OCI-LY7 (cell line): ENCODE results near the gene PRIM1. TPM values are rescaled to one million over a fixed set of nuclear protein-coding genes. Genes with fewer than 3 reads are reported as not detected.

ENCODE experiments used
- BruUV-seq: library from RNA; stranded (reverse); fragments of 400-500 nt; replicated peaks from 2 replicates; lab custom pipeline; 2021; lab: Mats Ljungman, UMichigan
- CTCF ChIA-PET: fragments of 300-600 bp; sonication (Branson Sonifier 250); formaldehyde crosslinking; loops from one replicate; lab custom pipeline; 2022; ENCODE audit warnings: antibody characterized with exemption; ENCODE audit not compliant: unreplicated experiment; lab: Charles Lee
- POLR2A ChIA-PET: fragments of 300-600 bp; sonication (Branson Sonifier 250); formaldehyde crosslinking; loops from one replicate; lab custom pipeline; 2022; ENCODE audit warnings: antibody characterized with exemption; lab: Charles Lee
- DNase-seq: peaks from one replicate; pipeline ENCODE4 v3.0.0-alpha.2; 2015; ENCODE audit warnings: low spot score
- H2AFZ ChIP-seq: fragments of 200-600 bp; sonication (generic), shearing (Covaris generic); 2 replicates; pipeline ENCODE4 v1.6.1; 2014; ENCODE audit warnings: mild to moderate bottlenecking, antibody characterized with exemption, low read length, moderate library complexity
- H3K27ac ChIP-seq: fragments of 200-600 bp; sonication (generic); 2 replicates; pipeline ENCODE4 v1.5.1; 2014; ENCODE audit warnings: mixed run types, low read depth, mild to moderate bottlenecking, moderate library complexity, low read length, inconsistent platforms; ENCODE audit not compliant: poor library complexity, severe bottlenecking
- H3K36me3 ChIP-seq: fragments of 200-600 bp; sonication (generic); 2 replicates; pipeline ENCODE4 v1.6.1; 2014; ENCODE audit warnings: mild to moderate bottlenecking, antibody characterized with exemption, low read length, moderate library complexity, mixed read lengths; ENCODE audit not compliant: insufficient read depth
- H3K4me1 ChIP-seq: fragments of 200-600 bp; sonication (generic); 2 replicates; pipeline ENCODE4 v1.5.1; 2014; ENCODE audit warnings: mild to moderate bottlenecking, low read length; ENCODE audit not compliant: insufficient read depth, poor library complexity, severe bottlenecking
- H3K4me2 ChIP-seq: fragments of 200-600 bp; sonication (generic); 2 replicates; pipeline ENCODE4 v1.6.1; 2014; ENCODE audit warnings: mild to moderate bottlenecking, low read length
- H3K4me3 ChIP-seq: fragments of 200-600 bp; sonication (generic); 2 replicates; pipeline ENCODE4 v1.5.1; 2014; ENCODE audit warnings: mild to moderate bottlenecking, low read depth, low read length; ENCODE audit not compliant: poor library complexity, severe bottlenecking
- H3K79me2 ChIP-seq: fragments of 200-600 bp; sonication (generic); 2 replicates; pipeline ENCODE4 v1.6.1; 2016; ENCODE audit warnings: low read depth, mild to moderate bottlenecking, low read length, moderate library complexity, mixed read lengths; ENCODE audit not compliant: insufficient read depth
- H3K9me2 ChIP-seq: fragments of 200-600 bp; sonication (generic); 2 replicates; pipeline ENCODE4 v1.6.1; 2016; ENCODE audit warnings: mild to moderate bottlenecking, low read length, mixed read lengths; ENCODE audit not compliant: insufficient read depth
- H3K9me3 ChIP-seq: fragments of 200-600 bp; sonication (generic); 2 replicates; pipeline ENCODE4 v1.6.1; 2014; ENCODE audit warnings: mild to moderate bottlenecking, mixed run types, low read length, mixed read lengths
- H4K20me1 ChIP-seq: fragments of 200-600 bp; sonication (generic); 2 replicates; pipeline ENCODE4 v1.6.1; 2014; ENCODE audit warnings: mild to moderate bottlenecking, antibody characterized with exemption, low read length, moderate library complexity, mixed read lengths; ENCODE audit not compliant: insufficient read depth
- EZH2phosphoT487 ChIP-seq: fragments of 200-600 bp; sonication (generic); IDR thresholded peaks from 2 replicates; pipeline ENCODE4 v1.6.1; 2018; ENCODE audit warnings: low read depth, borderline replicate concordance, mild to moderate bottlenecking, mixed run types, antibody characterized with exemption, low read length, moderate library complexity, mixed read lengths
- intact Hi-C: fragments of 100-400 bp; cut with micrococcal nuclease; formaldehyde crosslinking; loops from one replicate; pipeline ENCODE4 v1.10.0; 2022; ENCODE audit not compliant: unreplicated experiment
- total RNA-seq, 2 experiments: library from RNA; depleted of rRNA in 1 of 2; stranded (reverse); fragments of >200 nt in 1 of 2; shearing (Covaris generic) in 1 of 2; gene quantifications; 2 replicates each; pipeline ENCODE4 v1.2.3, GENCODE V29; 2014 to 2022
- TF ChIP-seq, protein P1 (sequence below): fragments of 200-600 bp; sonication (generic); conservative IDR thresholded peaks from 2 replicates; pipeline ENCODE4 v1.5.1; 2014; ENCODE audit warnings: mild to moderate bottlenecking, antibody characterized with exemption, low read length, moderate library complexity, mixed read lengths

Gene PRIM1
- total RNA-seq, 2 experiments from 2014 or later = 20.4 to 49.5 TPM

- Histone ChIP-seq H3K9me3 (no peaks in the 10 kb centered on the region), H3K27ac (no peak overlapping the region), H3K36me3 (no peaks in the 10 kb centered on the region), H3K9me2 (no peaks in the 10 kb centered on the region), H3K79me2 (no peaks in the 10 kb centered on the region), H3K4me2 (0 out of 2 replicates have a peak overlapping the region, but pooled peaks have one; percentile 22), H3K4me1 (peaks cover 13% of the 10 kb centered on the region), H3K4me3 (no peak overlapping the region), H4K20me1 (no peaks in the 10 kb centered on the region), H2AFZ (no peak overlapping the region)
- no peak for TF ChIP-seq EZH2phosphoT487
- TF ChIP-seq, protein P1, sequence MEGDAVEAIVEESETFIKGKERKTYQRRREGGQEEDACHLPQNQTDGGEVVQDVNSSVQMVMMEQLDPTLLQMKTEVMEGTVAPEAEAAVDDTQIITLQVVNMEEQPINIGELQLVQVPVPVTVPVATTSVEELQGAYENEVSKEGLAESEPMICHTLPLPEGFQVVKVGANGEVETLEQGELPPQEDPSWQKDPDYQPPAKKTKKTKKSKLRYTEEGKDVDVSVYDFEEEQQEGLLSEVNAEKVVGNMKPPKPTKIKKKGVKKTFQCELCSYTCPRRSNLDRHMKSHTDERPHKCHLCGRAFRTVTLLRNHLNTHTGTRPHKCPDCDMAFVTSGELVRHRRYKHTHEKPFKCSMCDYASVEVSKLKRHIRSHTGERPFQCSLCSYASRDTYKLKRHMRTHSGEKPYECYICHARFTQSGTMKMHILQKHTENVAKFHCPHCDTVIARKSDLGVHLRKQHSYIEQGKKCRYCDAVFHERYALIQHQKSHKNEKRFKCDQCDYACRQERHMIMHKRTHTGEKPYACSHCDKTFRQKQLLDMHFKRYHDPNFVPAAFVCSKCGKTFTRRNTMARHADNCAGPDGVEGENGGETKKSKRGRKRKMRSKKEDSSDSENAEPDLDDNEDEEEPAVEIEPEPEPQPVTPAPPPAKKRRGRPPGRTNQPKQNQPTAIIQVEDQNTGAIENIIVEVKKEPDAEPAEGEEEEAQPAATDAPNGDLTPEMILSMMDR = no peak
- ChIA-PET POLR2A (interaction anchor here (0.6 kb wide), 1 partner anchor 1071 kb away, joined by 3 read pairs; the partner anchor contains the start of gene CTDSP2), CTCF (no interaction called here)
- BruUV-seq = no TSS peak
- intact Hi-C loops = no loop called here
- DNase-seq = peak; percentile 35
These were observed 23.5 kb upstream of the PRIM1 start for GRCh38 chr12:56775638-56776037.

DNA sequence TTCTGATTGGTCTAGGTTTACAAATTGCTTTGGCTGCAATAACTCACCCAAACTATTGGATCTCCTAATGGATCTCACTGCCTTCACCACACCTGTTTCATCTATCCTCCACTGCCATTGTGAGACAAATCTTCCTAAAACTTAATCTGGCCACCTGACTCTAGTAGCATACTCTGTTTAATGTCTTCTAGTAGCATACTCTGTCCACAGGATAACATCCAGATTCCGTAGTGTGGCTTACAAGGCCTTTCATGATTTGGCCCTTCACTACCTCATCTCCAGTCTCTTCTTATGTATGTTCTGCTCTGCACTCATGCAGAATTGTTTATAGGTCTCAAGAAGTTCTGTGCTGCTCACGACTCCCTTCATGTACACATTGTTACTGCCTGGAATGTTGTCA, 21.0 kb upstream of the PRIM1 start:
- ChIA-PET CTCF (no interaction called here), POLR2A (no interaction called here)
- H4K20me1 ChIP-seq = no peaks in the 10 kb centered on the region
- H3K27ac ChIP-seq = no peak overlapping the region
- no peaks in the 10 kb centered on the region for H3K36me3 ChIP-seq
- H2AFZ ChIP-seq = no peak overlapping the region
- H3K4me1 ChIP-seq = peaks cover 13% of the 10 kb centered on the region
- BruUV-seq = no TSS peak
- TF ChIP-seq EZH2phosphoT487 = no peak
- TF ChIP-seq, protein P1 = no peak
- H3K4me2 ChIP-seq = no peak overlapping the region
- H3K79me2 ChIP-seq = no peaks in the 10 kb centered on the region
- H3K4me3 ChIP-seq = no peak overlapping the region
- DNase-seq = no peak
- H3K9me3 ChIP-seq = no peaks in the 10 kb centered on the region
- intact Hi-C loops = no loop called here
- no peaks in the 10 kb centered on the region for H3K9me2 ChIP-seq

GRCh38 chr12:56772625-56773024, 20.5 kb upstream of the PRIM1 start:
- H3K79me2 ChIP-seq = no peaks in the 10 kb centered on the region
- BruUV-seq = no TSS peak
- ChIA-PET CTCF (no interaction called here), POLR2A (no interaction called here)
- no peaks in the 10 kb centered on the region for H3K9me3 ChIP-seq
- peaks cover 13% of the 10 kb centered on the region for H3K4me1 ChIP-seq
- intact Hi-C loops = no loop called here
- no peak for DNase-seq
- H3K36me3 ChIP-seq = no peaks in the 10 kb centered on the region
- no peak overlapping the region for H2AFZ ChIP-seq
- H3K27ac ChIP-seq = no peak overlapping the region
- TF ChIP-seq EZH2phosphoT487 = no peak
- TF ChIP-seq, protein P1 = no peak
- no peaks in the 10 kb centered on the region for H3K9me2 ChIP-seq
- H3K4me3 ChIP-seq = no peak overlapping the region
- H3K4me2 ChIP-seq = no peak overlapping the region
- no peaks in the 10 kb centered on the region for H4K20me1 ChIP-seq
